Measurements from ENCODE around the gene AIF1L.

The AIF1L gene

GRCh38 chr9:131120620-131121228 lies 24.4 kb downstream of the AIF1L start:
- H3K36me3 ChIP-seq (ENCODE audit: insufficient read depth), result no peaks in the 10 kb centered on the region
- peaks cover 1% of the 10 kb centered on the region for H3K79me2 ChIP-seq (ENCODE audit: insufficient read depth, low read depth)

GRCh38 chr9:131121346-131121745 lies 25.0 kb downstream of the AIF1L start:
- peaks cover 4% of the 10 kb centered on the region for H3K4me1 ChIP-seq (ENCODE audit: low read depth, poor library complexity, severe bottlenecking)
- no peak for TF ChIP-seq CTCF (conservative IDR thresholded peaks at IDR 0.05; ENCODE audit: low read depth, low read length)
- no peaks in the 10 kb centered on the region for H4K20me1 ChIP-seq (ENCODE audit: insufficient read depth)
- H3K79me2 ChIP-seq (ENCODE audit: insufficient read depth, low read depth), result peaks cover 8% of the 10 kb centered on the region
- peaks cover 25% of the 10 kb centered on the region; the same call in 1 of the 2 replicates for H3K27me3 ChIP-seq (ENCODE audit: insufficient read depth, low read depth)
- H3K27ac ChIP-seq, result no peak overlapping the region
- H2AFZ ChIP-seq (ENCODE audit: low read depth), result no peak overlapping the region
- no peak overlapping the region for H3K4me3 ChIP-seq (IDR thresholded peaks at IDR 0.05; ENCODE audit: insufficient read depth, low read depth, low read length)
- no peak overlapping the region for H3K9ac ChIP-seq
- H3K4me2 ChIP-seq, result no peak overlapping the region
- H3K36me3 ChIP-seq (ENCODE audit: insufficient read depth), result no peaks in the 10 kb centered on the region

More at GRCh38 chr9:131120620-131121228, 24.4 kb downstream of the AIF1L start:
- Histone ChIP-seq H3K9ac (no peak overlapping the region), H3K27me3 (ENCODE audit: insufficient read depth, low read depth) (peaks cover 27% of the 10 kb centered on the region; the same call in 1 of the 2 replicates), H4K20me1 (ENCODE audit: insufficient read depth) (no peaks in the 10 kb centered on the region), H3K27ac (no peak overlapping the region), H3K4me1 (ENCODE audit: low read depth, poor library complexity, severe bottlenecking) (peaks cover 4% of the 10 kb centered on the region), H3K4me3 (IDR thresholded peaks at IDR 0.05; ENCODE audit: insufficient read depth, low read depth, low read length) (no peak overlapping the region), H2AFZ (ENCODE audit: low read depth) (no peak overlapping the region), H3K4me2 (no peak overlapping the region)
- TF ChIP-seq CTCF (conservative IDR thresholded peaks at IDR 0.05; ENCODE audit: low read depth, low read length), result no peak

GRCh38 chr9:131122158-131122557 lies 25.8 kb downstream of the AIF1L start:
- Histone ChIP-seq H2AFZ (ENCODE audit: low read depth) (no peak overlapping the region), H3K4me3 (IDR thresholded peaks at IDR 0.05; ENCODE audit: insufficient read depth, low read depth, low read length) (no peak overlapping the region), H4K20me1 (ENCODE audit: insufficient read depth) (no peaks in the 10 kb centered on the region), H3K9ac (no peak overlapping the region), H3K79me2 (ENCODE audit: insufficient read depth, low read depth) (peaks cover 16% of the 10 kb centered on the region), H3K4me1 (ENCODE audit: low read depth, poor library complexity, severe bottlenecking) (peaks cover 12% of the 10 kb centered on the region), H3K27ac (no peak overlapping the region), H3K4me2 (no peak overlapping the region), H3K36me3 (ENCODE audit: insufficient read depth) (no peaks in the 10 kb centered on the region), H3K27me3 (ENCODE audit: insufficient read depth, low read depth) (peaks cover 17% of the 10 kb centered on the region; the same call in 1 of the 2 replicates)
- no peak for TF ChIP-seq CTCF (conservative IDR thresholded peaks at IDR 0.05; ENCODE audit: low read depth, low read length)

- Histone ChIP-seq H3K36me3 (ENCODE audit: insufficient read depth) (peaks cover 3% of the 10 kb centered on the region; the same call in 1 of the 2 replicates), H3K4me2 (peak overlapping the region; percentile 82), H3K4me1 (ENCODE audit: low read depth, poor library complexity, severe bottlenecking) (peaks cover 17% of the 10 kb centered on the region), H3K27ac (peak overlapping the region; percentile 42; the same call in 1 of the 2 replicates), H3K27me3 (ENCODE audit: insufficient read depth, low read depth) (0 out of 2 replicates have a peak, but pooled peaks cover 1% of the 10 kb centered on the region), H3K79me2 (ENCODE audit: insufficient read depth, low read depth) (peaks cover 20% of the 10 kb centered on the region), H3K9ac (peak overlapping the region; percentile 64; the same call in 1 of the 2 replicates), H3K4me3 (IDR thresholded peaks at IDR 0.05; ENCODE audit: insufficient read depth, low read depth, low read length) (no peak overlapping the region), H4K20me1 (ENCODE audit: insufficient read depth) (no peaks in the 10 kb centered on the region), H2AFZ (ENCODE audit: low read depth) (peak overlapping the region; percentile 62)
- no peak for TF ChIP-seq CTCF (conservative IDR thresholded peaks at IDR 0.05; ENCODE audit: low read depth, low read length)
Observed at GRCh38 chr9:131125038-131125287, 28.6 kb downstream of the AIF1L start.

All from KMS-11 (cell line).